H9 (cell line): ENCODE data around the gene LRRC28. TPM values are rescaled to one million over a fixed set of nuclear protein-coding genes. Genes with fewer than 3 reads are reported as not detected.

Source experiments
- DNase-seq: peaks from one replicate; pipeline ENCODE4 v3.0.0-alpha.2; 2017
- H2AFZ ChIP-seq: one replicate; pipeline ENCODE4 v1.6.1; 2013; ENCODE audit warnings: mild to moderate bottlenecking, low read length, control low read depth, moderate library complexity
- H2AK5ac ChIP-seq: 2 replicates; pipeline ENCODE4 v1.6.1; 2013; ENCODE audit warnings: low read length, control low read depth, mixed read lengths; ENCODE audit not compliant: insufficient read length
- H2BK120ac ChIP-seq: one replicate; pipeline ENCODE4 v1.6.1; 2013; ENCODE audit warnings: low read depth, mild to moderate bottlenecking, low read length, control low read depth, inconsistent platforms; ENCODE audit not compliant: poor library complexity, severe bottlenecking
- H2BK12ac ChIP-seq: 2 replicates; pipeline ENCODE4 v1.6.1; 2013; ENCODE audit warnings: low read length, control low read depth, mixed read lengths, low read depth; ENCODE audit not compliant: insufficient read length
- H2BK15ac ChIP-seq: 2 replicates; pipeline ENCODE4 v1.6.1; 2013; ENCODE audit warnings: low read depth, low read length, control low read depth
- H2BK20ac ChIP-seq: one replicate; pipeline ENCODE4 v1.6.1; 2013; ENCODE audit warnings: low read depth, mild to moderate bottlenecking, low read length, control low read depth, inconsistent platforms; ENCODE audit not compliant: poor library complexity, severe bottlenecking
- H2BK5ac ChIP-seq: 2 replicates; pipeline ENCODE4 v1.6.1; 2013; ENCODE audit warnings: low read length, control low read depth, mixed read lengths; ENCODE audit not compliant: insufficient read length
- H3K14ac ChIP-seq: 2 replicates; pipeline ENCODE4 v1.6.1; 2013; ENCODE audit warnings: low read length, control low read depth; ENCODE audit not compliant: insufficient read depth
- H3K18ac ChIP-seq: 2 replicates; pipeline ENCODE4 v1.6.1; 2013; ENCODE audit warnings: low read depth, mild to moderate bottlenecking, mixed read lengths, low read length, control low read depth; ENCODE audit not compliant: insufficient read length
- H3K23ac ChIP-seq: 2 replicates; pipeline ENCODE4 v1.6.1; 2013; ENCODE audit warnings: low read length, control low read depth, mixed read lengths, low read depth; ENCODE audit not compliant: insufficient read length
- H3K23me2 ChIP-seq: 2 replicates; pipeline ENCODE4 v1.6.1; 2013; ENCODE audit warnings: low read depth, mild to moderate bottlenecking, mixed read lengths, low read length, control low read depth; ENCODE audit not compliant: insufficient read length, poor library complexity, severe bottlenecking
- H3K27ac ChIP-seq: 2 replicates; pipeline ENCODE4 v1.5.1; 2013; ENCODE audit warnings: low read length, control low read depth, mixed read lengths, low read depth; ENCODE audit not compliant: insufficient read length
- H3K27me3 ChIP-seq: 2 replicates; pipeline ENCODE4 v1.6.1; 2013; ENCODE audit warnings: low read length, control low read depth, inconsistent platforms; ENCODE audit not compliant: insufficient read depth
- H3K4ac ChIP-seq: 2 replicates; pipeline ENCODE4 v1.6.1; 2013; ENCODE audit warnings: low read depth, mild to moderate bottlenecking, control low read depth, inconsistent platforms, low read length, moderate library complexity
- H3K4me1 ChIP-seq: 2 replicates; pipeline ENCODE4 v1.6.1; 2013; ENCODE audit warnings: low read length, control low read depth, inconsistent platforms; ENCODE audit not compliant: insufficient read depth
- H3K4me2 ChIP-seq: 2 replicates; pipeline ENCODE4 v1.6.1; 2013; ENCODE audit warnings: low read length, control low read depth, mixed read lengths; ENCODE audit not compliant: insufficient read length, insufficient read depth
- H3K56ac ChIP-seq: 2 replicates; pipeline ENCODE4 v1.6.1; 2013; ENCODE audit warnings: low read depth, mild to moderate bottlenecking, mixed read lengths, low read length, control low read depth; ENCODE audit not compliant: insufficient read length
- H3K79me1 ChIP-seq: 2 replicates; pipeline ENCODE4 v1.6.1; 2013; ENCODE audit warnings: low read depth, mild to moderate bottlenecking, moderate library complexity, low read length, control low read depth, inconsistent platforms; ENCODE audit not compliant: insufficient read depth, poor library complexity, severe bottlenecking
- H3K79me2 ChIP-seq: 2 replicates; pipeline ENCODE4 v1.6.1; 2013; ENCODE audit warnings: low read length, control low read depth, inconsistent platforms; ENCODE audit not compliant: insufficient read depth
- H3K9ac ChIP-seq: 2 replicates; pipeline ENCODE4 v1.6.1; 2013; ENCODE audit warnings: low read length, control low read depth, mixed read lengths; ENCODE audit not compliant: insufficient read length; ENCODE audit errors: extremely low read depth
- H3K9me3 ChIP-seq: one replicate; pipeline ENCODE4 v1.6.1; 2013; ENCODE audit warnings: low read depth, low read length, inconsistent platforms; ENCODE audit not compliant: control insufficient read depth
- H3T11ph ChIP-seq: one replicate; pipeline ENCODE4 v1.6.1; 2013; ENCODE audit warnings: mild to moderate bottlenecking, low read length, control low read depth, inconsistent platforms
- H4K20me1 ChIP-seq: one replicate; pipeline ENCODE4 v1.6.1; 2013; ENCODE audit not compliant: control insufficient read depth, insufficient read length, insufficient read depth
- H4K5ac ChIP-seq: 2 replicates; pipeline ENCODE4 v1.6.1; 2013; ENCODE audit warnings: low read depth, mild to moderate bottlenecking, mixed read lengths, low read length, control low read depth; ENCODE audit not compliant: insufficient read length
- H4K8ac ChIP-seq: replicated peaks from 2 replicates; pipeline ENCODE4 v1.6.1; 2013; ENCODE audit warnings: low read length, control low read depth, mixed read lengths, low read depth; ENCODE audit not compliant: insufficient read length
- H4K91ac ChIP-seq: 2 replicates; pipeline ENCODE4 v1.6.1; 2013; ENCODE audit warnings: low read depth, mild to moderate bottlenecking, moderate library complexity, mixed read lengths, low read length, control low read depth; ENCODE audit not compliant: insufficient read length
- H3K27ac Mint-ChIP-seq, 3 experiments: 2 replicates in 2 of 3; 3 replicates in 1 of 3; pipeline ENCODE4 v1.8.0; 2020 to 2021; ENCODE audit warnings: mixed read lengths in 3 of 3, mild to moderate bottlenecking in 1 of 3, moderate library complexity in 1 of 3
- H3K27me3 Mint-ChIP-seq: 2 replicates; pipeline ENCODE4 v1.8.0; 2021; ENCODE audit warnings: low read depth, mild to moderate bottlenecking, moderate library complexity, mixed read lengths
- H3K36me3 Mint-ChIP-seq, 3 experiments: 2 replicates in 2 of 3; 3 replicates in 1 of 3; pipeline ENCODE4 v1.8.0; 2020 to 2021; ENCODE audit warnings: low read depth in 3 of 3, mixed read lengths in 3 of 3; ENCODE audit not compliant: insufficient read depth in 1 of 3
- H3K4me1 Mint-ChIP-seq, 2 experiments: 2 replicates each; pipeline ENCODE4 v1.8.0; 2020; ENCODE audit warnings: mixed read lengths in 2 of 2
- H3K4me3 Mint-ChIP-seq, 2 experiments: 2 replicates in 1 of 2; 3 replicates in 1 of 2; pipeline ENCODE4 v1.8.0; 2020 to 2021; ENCODE audit warnings: mild to moderate bottlenecking in 2 of 2, mixed read lengths in 2 of 2, moderate library complexity in 1 of 2
- H3K9me3 Mint-ChIP-seq, 2 experiments: 2 replicates in 1 of 2; 3 replicates in 1 of 2; pipeline ENCODE4 v1.8.0; 2020; ENCODE audit warnings: mild to moderate bottlenecking in 2 of 2, mixed read lengths in 2 of 2, moderate library complexity in 1 of 2
- WGBS: extraction: QIAGEN DNeasy Blood & Tissue Kit; methylation state at CpG from one replicate; pipeline ENCODE4 v1.1.7; 2013; ENCODE audit warnings: missing lambda C conversion rate, low lambda C conversion rate, mixed read lengths; ENCODE audit not compliant: insufficient read length; ENCODE audit errors: extremely low coverage; 5-methylcytosine and 5-hydroxymethylcytosine counted together
- total RNA-seq: library from RNA; stranded (reverse); gene quantifications from 2 replicates; pipeline ENCODE4 v1.2.1, GENCODE V29; 2021
- TF ChIP-seq, protein P1 (sequence below): fragments of 200-600 bp; sonication (generic); conservative IDR thresholded peaks from 3 replicates; pipeline ENCODE4 v1.8.0; 2021; ENCODE audit warnings: antibody characterized with exemption, mild to moderate bottlenecking

The LRRC28 gene
- total RNA-seq, 1 experiment from 2014 or later, result 17.6 TPM

DNA sequence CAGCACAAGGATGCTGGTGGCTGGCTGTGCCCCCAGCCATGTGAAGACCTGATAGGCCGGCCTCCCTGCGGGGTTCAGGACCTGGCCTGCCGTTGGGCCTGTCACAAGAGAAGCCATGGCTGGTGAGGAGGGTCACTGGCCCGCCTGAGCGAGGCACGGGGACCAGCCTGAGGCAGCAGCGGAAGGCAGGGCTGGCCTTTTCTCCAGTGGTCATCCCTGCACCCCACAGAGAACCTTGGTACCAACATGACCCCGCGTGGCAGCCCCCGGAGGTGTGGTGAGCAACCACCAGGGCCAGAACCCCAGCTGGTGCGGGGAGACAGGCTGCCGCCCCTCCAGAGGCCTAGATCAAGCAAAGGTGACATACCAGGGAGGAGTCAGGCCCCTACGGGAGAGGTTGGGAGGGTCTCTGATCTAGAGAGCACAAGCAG lies 180.4 kb downstream of the LRRC28 start:
- H3K36me3 Mint-ChIP-seq, result no peaks in the 10 kb centered on the region
- no peaks in the 10 kb centered on the region for H3K9me3 Mint-ChIP-seq
- no peaks in the 10 kb centered on the region; the same call in 1 of the 2 replicates for H3K27me3 Mint-ChIP-seq
- Histone ChIP-seq H2BK15ac (no peak overlapping the region), H4K20me1 (peaks cover 4% of the 10 kb centered on the region), H2BK120ac (no peak overlapping the region), H3T11ph (no peak overlapping the region), H2AK5ac (no peak overlapping the region), H3K79me1 (no peaks in the 10 kb centered on the region), H3K4ac (no peak overlapping the region), H2BK5ac (no peak overlapping the region), H2BK12ac (no peak overlapping the region), H3K27me3 (no peaks in the 10 kb centered on the region), H3K14ac (no peak overlapping the region), H3K4me1 (no peaks in the 10 kb centered on the region), H3K23me2 (no peaks in the 10 kb centered on the region), H3K56ac (no peak overlapping the region), H3K18ac (no peak overlapping the region), H3K9ac (no peak overlapping the region), H3K9me3 (no peaks in the 10 kb centered on the region), H4K8ac (no peak overlapping the region), H4K5ac (no peak overlapping the region), H2AFZ (no peak overlapping the region), H4K91ac (no peak overlapping the region), H3K27ac (no peak overlapping the region), H3K79me2 (no peaks in the 10 kb centered on the region), H3K4me2 (no peak overlapping the region), H2BK20ac (no peak overlapping the region), H3K23ac (no peak overlapping the region)
- WGBS, result no CpG with 5 or more reads among the region's 13 CpGs
- no peak overlapping the region for H3K4me3 Mint-ChIP-seq
- TF ChIP-seq, protein P1, sequence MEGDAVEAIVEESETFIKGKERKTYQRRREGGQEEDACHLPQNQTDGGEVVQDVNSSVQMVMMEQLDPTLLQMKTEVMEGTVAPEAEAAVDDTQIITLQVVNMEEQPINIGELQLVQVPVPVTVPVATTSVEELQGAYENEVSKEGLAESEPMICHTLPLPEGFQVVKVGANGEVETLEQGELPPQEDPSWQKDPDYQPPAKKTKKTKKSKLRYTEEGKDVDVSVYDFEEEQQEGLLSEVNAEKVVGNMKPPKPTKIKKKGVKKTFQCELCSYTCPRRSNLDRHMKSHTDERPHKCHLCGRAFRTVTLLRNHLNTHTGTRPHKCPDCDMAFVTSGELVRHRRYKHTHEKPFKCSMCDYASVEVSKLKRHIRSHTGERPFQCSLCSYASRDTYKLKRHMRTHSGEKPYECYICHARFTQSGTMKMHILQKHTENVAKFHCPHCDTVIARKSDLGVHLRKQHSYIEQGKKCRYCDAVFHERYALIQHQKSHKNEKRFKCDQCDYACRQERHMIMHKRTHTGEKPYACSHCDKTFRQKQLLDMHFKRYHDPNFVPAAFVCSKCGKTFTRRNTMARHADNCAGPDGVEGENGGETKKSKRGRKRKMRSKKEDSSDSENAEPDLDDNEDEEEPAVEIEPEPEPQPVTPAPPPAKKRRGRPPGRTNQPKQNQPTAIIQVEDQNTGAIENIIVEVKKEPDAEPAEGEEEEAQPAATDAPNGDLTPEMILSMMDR, result no peak
- peaks cover 2 to 16% of the 10 kb centered on the region in 2 experiments; a peak in 3 of 4 replicates for H3K4me1 Mint-ChIP-seq
- no peak for DNase-seq
- H3K27ac Mint-ChIP-seq, result no peak overlapping the region
